ENCODE data around the gene TNS1. TPM values are rescaled to one million over a fixed set of nuclear protein-coding genes. Genes with fewer than 3 reads are reported as not detected.
"Not testable (repeated sequence)": the region's sequence is repeated elsewhere in the genome, so short reads cannot be mapped to it uniquely, and the experiment has no call there.

The TNS1 gene
- total and polyA plus RNA-seq, 10 of the 15 experiments (the other 5 are each of a cell fraction or from before 2014, with no cell fraction given) = 0.05 to 0.44 TPM; not detected in 8

- no peak for TF ChIP-seq EZH2 (IDR thresholded peaks at IDR 0.05; ENCODE audit: borderline replicate concordance, control insufficient read depth, low read depth, low read length)
- TF ChIP-seq SREBF2 (IDR thresholded peaks at IDR 0.05; ENCODE audit: low read length) = no peak
Measured at GRCh38 chr2:217787160-217787877, 215.5 kb downstream of the TNS1 start (continued).

- ChIA-PET SMC1A (ENCODE audit: uncharacterized antibody, unreplicated experiment) (interaction anchor here (0.9 to 2.7 kb wide), 8 partner anchors 11 to 282 kb away, joined by 3 to 14 read pairs (median 4); partner anchors contain the start of gene RUFY4), CTCF (interaction anchor here (0.8 to 9.0 kb wide), 26 partner anchors 8 to 374 kb away, joined by 3 to 85 read pairs (median 5); partner anchors contain the start of gene RUFY4), RAD21 (ENCODE audit: unreplicated experiment) (interaction anchor here (0.7 to 2.7 kb wide), 11 partner anchors 97 to 288 kb away, joined by 3 to 15 read pairs (median 4); partner anchors contain the start of gene RUFY4)
- H3K79me2 ChIP-seq (ENCODE audit: control insufficient read depth, insufficient read depth, low read length); H3K9me3 ChIP-seq (replicated peaks; ENCODE audit: control insufficient read depth, insufficient read depth, low read length); H3K9ac ChIP-seq (ENCODE audit: control insufficient read depth, insufficient read depth, low read length); POLR2A ChIA-PET; H3K4me1 ChIP-seq (ENCODE audit: control insufficient read depth, insufficient read depth, low read length); H4K20me1 ChIP-seq (ENCODE audit: control insufficient read depth, insufficient read depth); H3K4me2 ChIP-seq (ENCODE audit: control insufficient read depth, insufficient read depth); DNase-seq (ENCODE audit: low read depth, low spot score); H2AFZ ChIP-seq (ENCODE audit: control insufficient read depth, low read depth, low read length); BruUV-seq (replicated peaks); H3K4me3 ChIP-seq; intact Hi-C loops (cut with micrococcal nuclease; ENCODE audit: unreplicated experiment); FAIRE-seq; in situ Hi-C loops (cut with MboI); H3K27ac ChIP-seq (ENCODE audit: control insufficient read depth, insufficient read depth); H3K36me3 ChIP-seq (ENCODE audit: control insufficient read depth in 2 of 2, insufficient read depth in 2 of 2, low read length in 1 of 2); H3K27me3 ChIP-seq (replicated peaks in 1 of 2; ENCODE audit: control insufficient read depth in 2 of 2, insufficient read depth in 2 of 2, low read length in 1 of 2); ATAC-seq: not testable (repeated sequence)
- TF ChIP-seq NFYB (IDR thresholded peaks at IDR 0.05; ENCODE audit: insufficient read depth, low read depth, low read length) = peak; percentile 46; the same call in 1 of the 2 replicates
- WGBS (ENCODE audit: insufficient coverage, insufficient replicate concordance, low lambda C conversion rate, missing lambda C conversion rate) = 82% methylated on average over 5 of the region's 5 CpGs
Measured at GRCh38 chr2:217786560-217786959, 216.2 kb downstream of the TNS1 start.
